HG03378 (cell line): ENCODE data around the gene HELZ.
"Not testable (repeated sequence)": the region's sequence is repeated elsewhere in the genome, so short reads cannot be mapped to it uniquely, and the experiment has no call there.

ENCODE experiments used
- ATAC-seq: cut with Tn5 transposase; IDR thresholded peaks from one replicate; pipeline ENCODE4 v1.9.1; 2021; ENCODE audit warnings: mild to moderate bottlenecking, moderate library complexity; ENCODE audit not compliant: unreplicated experiment

The HELZ gene

DNA sequence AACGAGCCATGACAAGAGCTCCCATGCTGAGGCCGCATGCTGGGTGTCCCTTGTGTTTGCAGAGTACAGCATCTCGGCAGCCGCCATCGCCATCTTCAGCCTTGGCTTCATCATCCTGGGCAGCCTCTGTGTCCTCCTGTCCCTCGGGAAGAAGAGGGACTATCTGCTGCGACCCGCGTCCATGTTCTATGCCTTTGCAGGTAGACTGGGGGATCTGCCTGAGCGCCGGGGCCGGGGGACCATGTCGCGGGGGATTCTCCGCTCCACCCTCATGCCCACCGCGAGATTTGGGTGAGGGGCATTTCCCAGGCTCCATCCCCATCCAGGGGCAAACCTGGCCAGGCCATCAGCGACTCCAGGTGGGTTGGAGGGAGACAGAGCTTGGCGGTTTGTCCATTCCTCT lies 190.0 kb downstream of the HELZ start:
- ATAC-seq: no peak

DNA sequence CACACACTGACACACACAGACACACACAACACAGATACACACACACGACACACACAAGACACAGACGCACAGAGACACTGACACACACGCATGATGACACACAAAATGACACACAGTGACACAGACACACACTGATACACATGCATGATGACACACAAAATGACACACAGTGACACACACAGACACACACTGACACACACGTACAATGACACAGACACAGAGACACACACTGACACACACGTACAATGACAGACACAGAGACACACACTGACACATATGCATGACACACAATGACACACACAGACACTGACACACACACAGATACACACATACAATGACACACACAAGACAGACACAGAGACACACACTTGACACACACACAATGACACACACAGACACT lies 190.4 kb downstream of the HELZ start:
- no peak for ATAC-seq

DNA sequence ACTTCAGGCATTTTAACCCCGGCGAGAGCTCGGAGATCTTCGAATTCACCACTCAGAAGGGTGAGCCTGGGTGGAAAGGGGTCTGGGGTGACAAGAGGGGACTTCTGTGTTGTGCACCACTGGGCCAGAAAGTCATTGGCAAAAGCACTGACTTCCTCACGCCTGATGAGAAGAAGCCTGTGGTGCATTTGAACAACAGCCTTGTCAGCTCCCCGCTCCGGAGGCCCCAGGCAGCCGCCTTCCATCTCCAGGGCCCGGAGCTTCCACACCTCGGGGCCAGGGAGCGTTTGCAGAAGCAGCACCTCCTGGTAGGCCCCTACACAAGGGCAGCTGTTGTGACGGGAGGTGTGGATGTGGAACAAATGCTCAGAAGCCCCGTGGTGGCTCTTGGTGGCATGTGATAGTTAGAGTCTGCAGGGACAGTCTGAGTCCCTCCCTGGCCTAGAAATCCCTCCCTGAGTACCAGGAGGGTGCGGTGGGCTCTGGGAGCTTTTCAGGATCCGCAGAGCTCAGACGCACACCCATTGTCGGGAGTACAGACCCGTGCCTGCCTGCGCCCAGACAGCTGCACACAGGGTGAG lies 190.9 kb downstream of the HELZ start:
- no peak for ATAC-seq

DNA sequence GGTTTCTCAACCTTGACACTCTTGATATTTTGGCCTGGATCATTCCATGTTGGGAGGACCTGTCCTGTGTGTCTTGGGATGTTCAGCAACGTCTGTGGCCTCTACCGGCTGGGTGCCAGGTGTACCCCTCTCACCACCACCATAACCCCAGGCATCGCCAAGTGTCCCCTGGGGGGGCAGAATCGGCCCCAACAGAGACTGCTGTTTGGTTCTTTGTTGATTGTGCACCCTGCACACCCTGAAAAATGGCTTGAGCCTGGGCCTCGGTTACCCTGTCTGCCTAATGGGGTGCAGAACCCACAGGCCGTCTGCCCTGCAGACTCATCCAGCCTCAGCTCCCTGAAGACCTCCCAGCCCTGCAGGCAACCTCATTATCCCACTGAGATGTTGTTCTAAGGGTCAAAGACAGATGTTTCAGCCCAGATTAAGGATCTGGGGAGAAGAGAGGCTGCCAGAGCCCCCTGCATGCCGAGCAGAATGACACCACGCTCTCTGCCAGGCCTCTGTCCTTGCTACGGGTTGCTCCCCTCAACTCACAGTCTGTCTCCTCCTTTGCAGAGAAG lies 191.5 kb downstream of the HELZ start:
- ATAC-seq: no peak

DNA sequence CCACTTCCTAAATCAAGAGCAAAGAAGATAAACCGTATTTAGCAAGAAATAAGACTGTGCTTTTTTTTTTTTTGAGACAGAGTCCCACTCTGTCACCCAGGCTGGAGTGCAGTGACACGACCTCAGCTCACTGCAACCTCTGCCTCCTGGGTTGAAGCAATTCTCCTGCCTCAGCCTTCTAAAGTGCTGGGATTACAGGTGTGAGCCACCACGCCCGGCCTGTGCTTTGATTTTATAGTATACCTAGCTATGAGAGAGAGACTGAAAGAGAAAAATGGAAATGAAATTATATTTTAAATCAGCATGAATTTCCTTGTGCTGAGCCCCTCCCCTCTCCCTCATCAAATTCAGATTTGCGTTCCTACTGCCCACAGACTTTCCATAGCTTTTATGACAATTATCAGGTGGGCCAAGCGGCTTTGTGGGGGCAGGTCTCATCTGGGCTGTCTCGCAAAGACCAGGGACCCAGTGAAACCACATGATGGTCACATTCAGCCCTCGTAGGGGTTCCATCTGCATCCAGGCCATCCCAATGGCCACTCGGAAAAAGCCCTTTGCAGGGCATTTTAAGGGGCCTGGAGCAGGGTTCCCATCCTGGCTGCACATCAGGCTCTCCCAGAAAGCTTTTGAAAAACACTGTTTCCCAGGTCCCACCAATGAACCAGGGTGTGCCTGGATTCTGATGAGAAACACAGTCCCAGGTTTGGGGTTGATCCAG lies 192.1 kb downstream of the HELZ start:
- no peak for ATAC-seq

DNA sequence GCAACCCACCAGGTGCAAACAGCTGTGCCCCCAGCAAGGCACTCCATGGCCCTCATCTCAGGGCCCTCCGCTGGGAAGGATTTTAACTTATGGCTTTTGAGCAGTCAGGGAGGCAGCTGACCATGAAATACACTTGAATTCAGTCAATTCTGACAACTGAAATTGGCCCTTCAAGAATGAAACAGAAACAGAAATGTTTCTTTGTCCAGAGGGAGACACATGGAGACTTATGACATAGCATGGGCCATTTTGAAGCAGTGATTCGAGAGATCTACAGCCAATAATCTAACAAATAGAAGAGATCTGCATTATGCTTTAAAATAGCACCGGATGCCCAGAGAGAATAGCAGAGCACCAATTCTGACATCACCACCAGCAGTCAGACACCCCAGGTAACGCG lies 193.2 kb downstream of the HELZ start:
- ATAC-seq: no peak

DNA sequence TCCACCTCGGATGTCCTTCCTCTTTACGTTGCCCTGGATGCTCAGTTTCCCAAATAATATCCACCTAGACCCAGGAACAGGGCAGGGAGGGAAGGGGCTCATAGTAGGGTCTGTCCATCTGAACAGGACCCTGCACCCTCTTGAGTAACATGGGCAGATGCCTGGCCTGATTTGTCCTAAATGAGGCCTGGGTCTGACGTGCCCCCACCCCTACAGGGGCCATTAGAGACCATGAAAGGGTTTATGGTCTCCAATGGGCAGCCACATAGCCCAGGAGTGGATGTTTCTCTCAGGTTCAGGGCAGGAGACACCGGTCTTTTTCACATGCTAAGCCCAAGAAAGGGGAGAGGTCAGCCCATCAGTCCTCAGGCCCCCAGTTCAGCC lies 193.8 kb downstream of the HELZ start:
- ATAC-seq: no peak

DNA sequence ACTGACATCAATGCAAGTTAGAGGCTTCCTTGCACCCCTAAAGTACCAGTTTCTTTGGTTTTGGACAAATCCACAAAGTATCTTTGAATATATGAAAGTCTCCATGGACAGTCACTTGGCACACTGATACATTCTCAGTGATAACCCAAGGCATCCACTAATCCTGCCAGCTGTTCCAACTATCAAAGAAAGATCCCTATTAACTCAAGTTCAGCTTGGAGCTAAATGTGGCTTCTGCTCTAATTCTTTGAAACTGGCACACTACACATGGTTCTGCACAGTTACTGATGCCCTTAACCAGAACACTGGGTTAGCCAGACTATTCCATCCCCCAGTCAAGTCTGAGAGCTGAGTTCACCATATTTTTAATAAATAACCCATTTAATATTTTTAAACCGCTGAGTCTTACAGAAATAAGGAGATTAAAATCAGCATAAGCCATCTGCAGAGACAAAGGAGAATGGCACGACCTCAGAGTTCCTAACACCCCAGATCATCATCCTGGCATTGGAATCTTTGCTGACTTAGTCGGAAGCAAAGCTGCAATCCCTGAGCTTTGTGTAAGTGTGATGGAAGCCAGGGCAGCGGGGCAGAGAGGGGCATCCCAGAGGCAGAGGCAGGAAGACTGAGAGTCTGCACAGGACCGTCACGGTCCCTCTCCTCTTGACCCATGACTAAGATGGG lies 194.4 kb downstream of the HELZ start:
- ATAC-seq: no peak

DNA sequence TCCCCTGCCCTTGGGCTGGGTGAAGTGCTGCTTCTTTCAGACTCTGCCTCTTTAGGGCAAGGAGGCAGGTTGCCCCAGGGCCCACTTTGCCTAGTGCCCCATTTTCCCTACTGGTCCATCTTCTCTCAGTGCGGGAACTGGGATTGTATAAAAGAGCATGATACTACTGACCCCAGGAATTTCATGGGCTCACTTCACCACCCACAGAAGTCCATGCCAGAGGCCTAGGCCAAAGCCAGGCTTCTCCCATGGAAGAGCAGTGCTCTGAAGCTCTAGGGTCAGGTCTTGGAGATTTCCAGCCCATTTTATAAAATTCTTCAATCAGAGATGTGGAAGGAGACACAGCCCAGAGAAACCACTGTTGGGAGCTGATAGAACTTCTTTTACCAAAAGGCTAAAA lies 194.9 kb downstream of the HELZ start:
- ATAC-seq: no peak

DNA sequence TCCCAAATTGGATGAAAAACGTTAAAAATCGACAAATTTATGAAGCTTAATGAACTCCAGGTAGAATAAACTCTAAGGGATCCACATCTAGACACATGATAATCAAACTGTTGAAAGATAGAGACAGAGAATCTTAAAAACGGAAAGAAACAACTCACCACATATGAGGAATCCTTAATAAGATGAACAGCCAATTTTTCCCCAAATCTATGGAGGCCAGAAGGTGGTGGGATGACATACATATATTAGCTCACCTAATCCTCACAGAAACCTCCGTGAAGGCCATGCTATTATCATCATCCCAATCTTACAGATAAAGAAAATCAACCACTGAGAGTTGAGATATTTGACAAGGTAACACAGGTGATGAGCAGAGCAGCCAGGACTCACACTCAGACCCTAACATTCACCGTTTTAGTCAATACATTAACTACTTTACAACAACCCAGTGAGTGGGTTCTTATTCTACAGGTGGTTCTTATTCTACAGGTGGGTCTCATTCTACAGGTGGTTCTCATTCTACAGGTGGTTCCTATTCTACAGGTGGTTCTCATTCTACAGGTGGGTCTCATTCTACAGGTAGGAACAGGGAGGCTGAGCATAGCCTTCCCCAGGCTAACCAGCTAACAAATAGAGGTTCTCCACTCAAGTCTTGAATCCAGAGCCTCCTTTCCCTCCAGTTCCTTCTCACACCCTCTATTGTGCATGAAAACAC lies 195.8 kb downstream of the HELZ start:
- ATAC-seq: no peak

DNA sequence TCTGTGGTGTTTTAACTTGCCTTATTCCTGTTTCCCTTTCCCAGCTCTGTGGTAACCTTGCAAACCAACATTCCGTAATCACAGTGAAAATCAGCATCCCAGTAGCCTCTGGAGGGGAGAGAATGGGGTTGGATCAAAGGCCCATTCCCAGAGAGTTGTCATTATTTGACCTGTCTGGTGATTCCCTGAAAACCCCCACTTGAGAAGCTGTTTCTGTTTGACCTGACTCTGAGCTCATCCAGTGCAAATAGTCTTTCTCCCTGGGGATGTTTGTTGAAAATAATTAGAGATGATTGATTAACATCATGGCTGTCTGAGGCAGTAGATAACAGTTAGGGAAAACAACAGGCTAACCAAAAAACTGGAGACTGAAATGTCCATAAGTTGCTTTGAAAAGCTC lies 197.6 kb downstream of the HELZ start:
- no peak for ATAC-seq

DNA sequence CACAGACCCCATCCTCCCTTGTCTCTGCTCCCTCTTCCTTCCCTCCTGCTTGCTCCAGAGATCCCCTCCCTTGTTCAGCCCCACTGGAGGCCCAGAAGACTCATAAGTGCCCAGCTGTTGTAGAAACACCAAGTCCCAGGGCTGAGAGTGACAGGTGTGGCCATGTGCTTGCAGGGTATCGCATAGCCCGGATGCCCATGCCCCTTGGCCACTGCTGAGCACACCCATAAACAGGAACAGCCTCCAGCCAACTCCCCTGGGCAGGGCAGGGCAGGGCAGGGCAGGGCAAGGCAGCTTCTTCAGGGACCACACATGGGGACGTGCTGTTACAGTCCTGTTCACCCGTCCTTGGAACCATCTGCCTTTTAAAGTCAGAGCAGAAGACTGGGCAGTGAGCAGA lies 198.6 kb downstream of the HELZ start:
- no peak for ATAC-seq

DNA sequence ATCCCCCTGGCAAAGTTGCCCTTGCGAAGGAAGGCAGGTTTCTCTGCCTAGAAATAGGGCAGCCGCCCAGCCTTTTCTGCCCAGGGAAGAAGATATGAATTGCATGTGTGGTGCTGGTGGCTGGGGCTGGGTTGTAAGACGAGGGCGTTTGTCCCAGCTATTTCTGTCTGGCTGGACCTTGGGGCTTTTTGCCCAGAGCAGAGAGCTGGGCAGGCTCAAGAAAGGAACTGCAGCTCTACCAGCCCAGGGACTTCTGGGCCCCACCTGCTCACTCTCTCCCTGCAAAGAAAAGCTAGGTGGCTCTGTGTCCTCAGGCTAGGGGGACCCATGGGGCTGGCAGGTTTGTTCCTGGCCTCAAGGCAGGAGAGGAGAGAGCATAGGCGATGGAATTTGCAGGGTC lies 200.1 kb downstream of the HELZ start:
- no peak for ATAC-seq

DNA sequence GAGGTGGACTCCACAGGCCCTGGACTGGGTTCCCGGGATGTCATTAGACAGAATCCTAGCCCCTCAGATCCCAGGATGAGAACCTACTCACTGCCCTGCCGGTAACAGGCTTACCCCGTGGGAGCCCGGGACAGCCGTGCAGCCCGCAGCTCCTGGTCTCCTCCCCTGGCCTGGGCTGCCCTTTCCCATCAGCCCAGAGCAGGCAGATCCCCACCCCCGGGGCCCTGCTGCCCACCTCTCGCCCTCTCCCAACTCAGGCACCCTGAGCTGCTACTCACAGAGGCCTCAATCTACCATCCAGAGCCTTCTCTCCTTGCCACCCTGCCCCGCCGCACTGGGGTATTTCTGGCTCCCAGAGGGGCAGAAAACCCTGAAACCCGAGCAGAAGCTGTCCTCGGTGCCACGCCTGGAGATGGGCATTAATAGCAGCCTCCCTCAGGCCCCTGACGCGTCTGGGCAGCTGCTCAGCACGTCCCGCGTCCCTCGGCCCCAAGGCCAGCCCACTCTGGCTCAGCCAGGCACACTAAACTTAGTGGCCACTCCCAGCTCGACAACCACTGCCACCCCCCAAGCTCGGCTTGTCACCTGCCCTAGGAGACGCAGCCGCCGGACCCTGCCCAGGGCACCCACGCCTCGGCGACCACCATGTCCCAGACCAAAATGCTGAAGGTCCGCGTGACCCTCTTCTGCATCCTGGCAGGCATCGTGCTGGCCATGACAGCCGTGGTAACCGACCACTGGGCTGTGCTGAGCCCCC lies 200.8 kb downstream of the HELZ start, which contains the start of gene CACNG1:
Gene CACNG1, plus strand, starts transcription at position 539 of the 757 bp plus-strand sequence. Its CDS starts 107 bp downstream, at position 646.
- no peak for ATAC-seq

DNA sequence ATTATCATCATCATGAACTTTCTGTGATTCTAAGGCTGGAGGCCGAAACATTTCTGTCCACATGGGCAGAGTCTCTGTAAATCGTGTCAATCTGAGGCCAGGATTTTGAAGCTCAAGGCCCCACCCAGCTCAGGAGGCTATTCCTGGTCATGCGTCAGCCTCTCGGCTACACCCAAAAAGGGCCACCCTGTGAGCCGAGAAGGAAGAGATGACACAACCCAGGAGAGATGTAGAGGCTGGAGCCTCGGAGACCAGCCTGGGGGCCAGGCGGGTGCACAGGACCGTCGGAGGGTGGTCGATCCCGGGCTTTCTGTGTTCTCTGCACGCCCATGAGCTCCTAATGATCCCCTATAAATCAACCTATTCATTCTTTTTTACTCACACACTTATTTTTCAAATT lies 201.7 kb downstream of the HELZ start:
- no peak for ATAC-seq

DNA sequence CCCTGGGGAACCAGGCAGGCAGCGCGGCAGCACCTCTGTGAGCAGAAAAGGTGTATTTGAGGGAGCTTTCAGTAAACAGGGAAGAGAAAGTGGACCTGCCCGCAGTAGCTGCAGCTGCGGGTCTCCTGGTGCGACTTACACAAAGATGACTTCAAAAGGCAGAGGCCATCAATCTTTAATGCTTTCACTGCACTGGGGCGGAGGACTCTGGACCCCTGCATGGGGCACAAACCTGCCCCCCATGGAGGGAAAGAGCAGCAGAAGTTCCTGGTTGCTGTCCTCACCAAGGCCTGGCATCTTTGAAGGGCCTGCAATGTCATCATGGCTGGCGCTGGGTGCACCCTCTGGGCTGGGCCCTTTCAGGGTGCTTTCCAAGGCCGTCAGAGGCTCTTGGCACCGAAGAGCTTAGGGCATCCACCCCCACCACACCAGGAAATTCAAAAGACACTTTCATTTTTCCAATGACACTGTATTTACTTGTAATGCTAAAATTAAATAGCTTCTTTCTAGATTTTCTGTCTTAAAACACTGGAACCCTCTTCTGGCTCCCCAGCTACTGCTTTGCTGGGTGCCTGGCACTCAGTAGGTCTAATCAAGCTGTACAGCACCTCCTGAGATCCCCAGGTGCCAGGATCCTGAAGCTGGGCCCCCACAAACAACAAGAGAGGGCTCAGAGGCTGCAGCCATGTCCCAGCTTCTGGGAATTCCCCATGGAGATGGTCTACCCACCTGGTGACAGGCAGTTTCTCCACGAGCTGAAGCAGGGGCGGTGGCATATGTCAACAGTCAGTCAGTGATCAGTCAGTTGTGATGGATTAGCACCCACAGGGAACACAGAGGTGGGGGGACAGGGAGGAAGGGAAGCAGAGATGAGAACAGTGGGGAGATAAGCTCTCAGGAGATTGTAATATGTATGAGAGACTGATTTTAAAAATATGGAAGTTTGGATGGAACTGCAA lies 202.8 kb downstream of the HELZ start:
- ATAC-seq: no peak

DNA sequence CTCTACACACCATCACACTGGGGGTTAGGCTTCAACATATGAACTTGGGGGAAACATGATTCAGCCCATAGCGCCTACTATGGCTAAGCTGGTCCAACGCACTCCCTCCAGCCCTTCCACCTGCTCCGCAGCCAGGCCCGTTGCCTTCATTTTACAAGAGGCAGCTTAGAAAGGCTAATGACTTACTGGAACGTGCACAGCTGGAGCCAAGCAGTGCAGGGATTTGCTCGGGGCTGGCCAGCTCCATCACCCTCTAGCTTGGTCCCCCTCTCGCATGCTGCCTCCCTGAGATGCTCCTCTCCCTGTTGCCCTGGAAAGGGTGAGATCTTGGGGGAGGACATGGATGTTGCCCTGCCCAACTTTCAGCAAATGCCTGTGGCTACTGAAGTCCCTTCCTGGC lies 203.5 kb downstream of the HELZ start:
- no peak for ATAC-seq

DNA sequence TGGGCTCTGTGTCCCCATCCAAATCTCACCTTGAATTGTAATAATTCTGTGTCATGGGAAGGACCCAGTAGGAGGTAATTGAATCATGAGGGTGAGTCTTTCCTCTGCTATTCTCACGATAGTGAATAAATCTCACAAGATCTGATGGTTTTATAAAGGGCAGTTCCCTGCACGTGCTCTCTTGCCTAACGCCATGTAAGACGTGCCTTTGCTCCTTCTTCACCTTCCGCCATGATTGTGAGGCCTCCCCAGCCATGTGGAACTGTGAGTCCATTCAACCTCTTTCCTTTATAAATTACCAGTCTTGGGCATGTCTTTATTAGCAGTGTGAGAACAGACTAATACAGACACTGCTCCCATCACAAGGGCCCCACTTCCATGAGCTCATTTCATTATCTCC lies 203.9 kb downstream of the HELZ start:
- not testable (repeated sequence) for ATAC-seq

DNA sequence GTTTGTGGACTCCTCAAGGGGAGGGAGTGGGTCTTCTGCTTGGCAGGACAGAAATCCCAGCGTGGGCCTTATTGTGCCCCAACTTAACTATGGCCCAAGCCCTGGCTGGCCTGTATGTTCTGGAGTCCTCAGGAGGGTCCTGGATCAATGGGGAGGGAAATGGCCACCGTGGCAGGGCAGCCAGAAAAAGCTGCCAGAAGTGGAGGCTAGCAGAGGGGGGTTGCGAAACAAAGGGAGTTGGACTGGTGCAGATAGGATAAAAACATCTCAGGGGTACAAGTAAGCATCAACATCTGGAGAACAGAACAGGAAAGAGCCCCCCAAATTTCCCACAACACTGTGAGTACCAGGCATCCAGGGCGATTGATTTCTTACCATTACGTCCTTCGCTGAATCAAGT lies 204.3 kb downstream of the HELZ start:
- ATAC-seq: no peak
